H9 (cell line): ENCODE results near the gene FYCO1. TPM values are rescaled to one million over a fixed set of nuclear protein-coding genes. Genes with fewer than 3 reads are reported as not detected.

Source experiments
- DNase-seq: peaks from one replicate; pipeline ENCODE4 v3.0.0-alpha.2; 2017
- H2AFZ ChIP-seq: one replicate; pipeline ENCODE4 v1.6.1; 2013; ENCODE audit warnings: mild to moderate bottlenecking, low read length, control low read depth, moderate library complexity
- H2AK5ac ChIP-seq: 2 replicates; pipeline ENCODE4 v1.6.1; 2013; ENCODE audit warnings: low read length, control low read depth, mixed read lengths; ENCODE audit not compliant: insufficient read length
- H2BK120ac ChIP-seq: one replicate; pipeline ENCODE4 v1.6.1; 2013; ENCODE audit warnings: low read depth, mild to moderate bottlenecking, low read length, control low read depth, inconsistent platforms; ENCODE audit not compliant: poor library complexity, severe bottlenecking
- H2BK12ac ChIP-seq: 2 replicates; pipeline ENCODE4 v1.6.1; 2013; ENCODE audit warnings: low read length, control low read depth, mixed read lengths, low read depth; ENCODE audit not compliant: insufficient read length
- H2BK15ac ChIP-seq: 2 replicates; pipeline ENCODE4 v1.6.1; 2013; ENCODE audit warnings: low read depth, low read length, control low read depth
- H2BK20ac ChIP-seq: one replicate; pipeline ENCODE4 v1.6.1; 2013; ENCODE audit warnings: low read depth, mild to moderate bottlenecking, low read length, control low read depth, inconsistent platforms; ENCODE audit not compliant: poor library complexity, severe bottlenecking
- H2BK5ac ChIP-seq: 2 replicates; pipeline ENCODE4 v1.6.1; 2013; ENCODE audit warnings: low read length, control low read depth, mixed read lengths; ENCODE audit not compliant: insufficient read length
- H3K14ac ChIP-seq: 2 replicates; pipeline ENCODE4 v1.6.1; 2013; ENCODE audit warnings: low read length, control low read depth; ENCODE audit not compliant: insufficient read depth
- H3K18ac ChIP-seq: 2 replicates; pipeline ENCODE4 v1.6.1; 2013; ENCODE audit warnings: low read depth, mild to moderate bottlenecking, mixed read lengths, low read length, control low read depth; ENCODE audit not compliant: insufficient read length
- H3K23ac ChIP-seq: 2 replicates; pipeline ENCODE4 v1.6.1; 2013; ENCODE audit warnings: low read length, control low read depth, mixed read lengths, low read depth; ENCODE audit not compliant: insufficient read length
- H3K23me2 ChIP-seq: 2 replicates; pipeline ENCODE4 v1.6.1; 2013; ENCODE audit warnings: low read depth, mild to moderate bottlenecking, mixed read lengths, low read length, control low read depth; ENCODE audit not compliant: insufficient read length, poor library complexity, severe bottlenecking
- H3K27ac ChIP-seq: 2 replicates; pipeline ENCODE4 v1.5.1; 2013; ENCODE audit warnings: low read length, control low read depth, mixed read lengths, low read depth; ENCODE audit not compliant: insufficient read length
- H3K27me3 ChIP-seq: 2 replicates; pipeline ENCODE4 v1.6.1; 2013; ENCODE audit warnings: low read length, control low read depth, inconsistent platforms; ENCODE audit not compliant: insufficient read depth
- H3K4ac ChIP-seq: 2 replicates; pipeline ENCODE4 v1.6.1; 2013; ENCODE audit warnings: low read depth, mild to moderate bottlenecking, control low read depth, inconsistent platforms, low read length, moderate library complexity
- H3K4me1 ChIP-seq: 2 replicates; pipeline ENCODE4 v1.6.1; 2013; ENCODE audit warnings: low read length, control low read depth, inconsistent platforms; ENCODE audit not compliant: insufficient read depth
- H3K4me2 ChIP-seq: 2 replicates; pipeline ENCODE4 v1.6.1; 2013; ENCODE audit warnings: low read length, control low read depth, mixed read lengths; ENCODE audit not compliant: insufficient read length, insufficient read depth
- H3K56ac ChIP-seq: 2 replicates; pipeline ENCODE4 v1.6.1; 2013; ENCODE audit warnings: low read depth, mild to moderate bottlenecking, mixed read lengths, low read length, control low read depth; ENCODE audit not compliant: insufficient read length
- H3K79me1 ChIP-seq: 2 replicates; pipeline ENCODE4 v1.6.1; 2013; ENCODE audit warnings: low read depth, mild to moderate bottlenecking, moderate library complexity, low read length, control low read depth, inconsistent platforms; ENCODE audit not compliant: insufficient read depth, poor library complexity, severe bottlenecking
- H3K79me2 ChIP-seq: 2 replicates; pipeline ENCODE4 v1.6.1; 2013; ENCODE audit warnings: low read length, control low read depth, inconsistent platforms; ENCODE audit not compliant: insufficient read depth
- H3K9ac ChIP-seq: 2 replicates; pipeline ENCODE4 v1.6.1; 2013; ENCODE audit warnings: low read length, control low read depth, mixed read lengths; ENCODE audit not compliant: insufficient read length; ENCODE audit errors: extremely low read depth
- H3K9me3 ChIP-seq: one replicate; pipeline ENCODE4 v1.6.1; 2013; ENCODE audit warnings: low read depth, low read length, inconsistent platforms; ENCODE audit not compliant: control insufficient read depth
- H3T11ph ChIP-seq: one replicate; pipeline ENCODE4 v1.6.1; 2013; ENCODE audit warnings: mild to moderate bottlenecking, low read length, control low read depth, inconsistent platforms
- H4K20me1 ChIP-seq: one replicate; pipeline ENCODE4 v1.6.1; 2013; ENCODE audit not compliant: control insufficient read depth, insufficient read length, insufficient read depth
- H4K5ac ChIP-seq: 2 replicates; pipeline ENCODE4 v1.6.1; 2013; ENCODE audit warnings: low read depth, mild to moderate bottlenecking, mixed read lengths, low read length, control low read depth; ENCODE audit not compliant: insufficient read length
- H4K8ac ChIP-seq: replicated peaks from 2 replicates; pipeline ENCODE4 v1.6.1; 2013; ENCODE audit warnings: low read length, control low read depth, mixed read lengths, low read depth; ENCODE audit not compliant: insufficient read length
- H4K91ac ChIP-seq: 2 replicates; pipeline ENCODE4 v1.6.1; 2013; ENCODE audit warnings: low read depth, mild to moderate bottlenecking, moderate library complexity, mixed read lengths, low read length, control low read depth; ENCODE audit not compliant: insufficient read length
- H3K27ac Mint-ChIP-seq, 3 experiments: 2 replicates in 2 of 3; 3 replicates in 1 of 3; pipeline ENCODE4 v1.8.0; 2020 to 2021; ENCODE audit warnings: mixed read lengths in 3 of 3, mild to moderate bottlenecking in 1 of 3, moderate library complexity in 1 of 3
- H3K27me3 Mint-ChIP-seq: 2 replicates; pipeline ENCODE4 v1.8.0; 2021; ENCODE audit warnings: low read depth, mild to moderate bottlenecking, moderate library complexity, mixed read lengths
- H3K36me3 Mint-ChIP-seq, 3 experiments: 2 replicates in 2 of 3; 3 replicates in 1 of 3; pipeline ENCODE4 v1.8.0; 2020 to 2021; ENCODE audit warnings: low read depth in 3 of 3, mixed read lengths in 3 of 3; ENCODE audit not compliant: insufficient read depth in 1 of 3
- H3K4me1 Mint-ChIP-seq, 2 experiments: 2 replicates each; pipeline ENCODE4 v1.8.0; 2020; ENCODE audit warnings: mixed read lengths in 2 of 2
- H3K4me3 Mint-ChIP-seq, 2 experiments: 2 replicates in 1 of 2; 3 replicates in 1 of 2; pipeline ENCODE4 v1.8.0; 2020 to 2021; ENCODE audit warnings: mild to moderate bottlenecking in 2 of 2, mixed read lengths in 2 of 2, moderate library complexity in 1 of 2
- H3K9me3 Mint-ChIP-seq, 2 experiments: 2 replicates in 1 of 2; 3 replicates in 1 of 2; pipeline ENCODE4 v1.8.0; 2020; ENCODE audit warnings: mild to moderate bottlenecking in 2 of 2, mixed read lengths in 2 of 2, moderate library complexity in 1 of 2
- CTCF ChIP-seq: fragments of 200-600 bp; sonication (generic); conservative IDR thresholded peaks from 3 replicates; pipeline ENCODE4 v1.8.0; 2021; ENCODE audit warnings: antibody characterized with exemption, mild to moderate bottlenecking
- WGBS: extraction: QIAGEN DNeasy Blood & Tissue Kit; methylation state at CpG from one replicate; pipeline ENCODE4 v1.1.7; 2013; ENCODE audit warnings: missing lambda C conversion rate, low lambda C conversion rate, mixed read lengths; ENCODE audit not compliant: insufficient read length; ENCODE audit errors: extremely low coverage; 5-methylcytosine and 5-hydroxymethylcytosine counted together
- total RNA-seq: library from RNA; stranded (reverse); gene quantifications from 2 replicates; pipeline ENCODE4 v1.2.1, GENCODE V29; 2021

The FYCO1 gene
- total RNA-seq, 1 experiment from 2014 or later: 10.4 TPM

- Histone ChIP-seq H3K79me2 (no peaks in the 10 kb centered on the region), H3T11ph (no peak overlapping the region), H3K23me2 (no peaks in the 10 kb centered on the region), H2AFZ (no peak overlapping the region), H4K20me1 (no peaks in the 10 kb centered on the region), H3K27ac (no peak overlapping the region), H3K4me2 (no peak overlapping the region), H4K5ac (no peak overlapping the region), H4K8ac (no peak overlapping the region), H2BK5ac (no peak overlapping the region), H3K56ac (no peak overlapping the region), H2BK12ac (no peak overlapping the region), H2BK120ac (no peak overlapping the region), H2BK20ac (no peak overlapping the region), H3K23ac (no peak overlapping the region), H3K4ac (no peak overlapping the region), H3K4me1 (no peaks in the 10 kb centered on the region), H3K27me3 (no peaks in the 10 kb centered on the region), H3K79me1 (no peaks in the 10 kb centered on the region), H3K9me3 (peaks cover 8% of the 10 kb centered on the region), H3K9ac (no peak overlapping the region), H3K18ac (no peak overlapping the region), H2AK5ac (no peak overlapping the region), H3K14ac (no peak overlapping the region), H2BK15ac (no peak overlapping the region), H4K91ac (no peak overlapping the region)
- Mint-ChIP-seq H3K4me1 (peaks cover 0 to 4% of the 10 kb centered on the region in 2 experiments; a peak in 1 of 4 replicates), H3K36me3 (peaks cover 0 to 8% (median 6%) of the 10 kb centered on the region in 3 experiments; a peak in 6 of 7 replicates), H3K27me3 (peaks cover 3% of the 10 kb centered on the region; the same call in 1 of the 2 replicates), H3K9me3 (peaks cover 16 to 17% of the 10 kb centered on the region in 2 experiments), H3K4me3 (no peak overlapping the region), H3K27ac (no peak overlapping the region)
- DNase-seq: no peak
- no CpG with 5 or more reads among the region's 1 CpG for WGBS
- no peak for TF ChIP-seq CTCF
These were observed 29.5 kb upstream of the FYCO1 start for GRCh38 chr3:46025139-46025538.
